ENCODE results near the gene BABAM1. TPM values are rescaled to one million over a fixed set of nuclear protein-coding genes. Genes with fewer than 3 reads are reported as not detected.

Gene BABAM1
- total and polyA plus RNA-seq, 9 donors, result 37.4 to 99.1 (median 57.9) TPM

GRCh38 chr19:17255150-17255621 is 12.1 kb upstream of the BABAM1 start:
- no peaks in the 10 kb centered on the region for H3K4me1 ChIP-seq (ENCODE audit: insufficient read depth)
- no peak overlapping the region for H3K4me3 ChIP-seq
- TF ChIP-seq CTCF (IDR thresholded peaks at IDR 0.05), result no peak
- no peak for TF ChIP-seq POLR2A (IDR thresholded peaks at IDR 0.05)
- TF ChIP-seq EP300 (IDR thresholded peaks at IDR 0.05), result no peak
- no peaks in the 10 kb centered on the region for H3K36me3 ChIP-seq
- 58 to 68% (median 65%) methylated on average over 18 of the region's 18 CpGs for WGBS, 3 donors
- H3K9me3 ChIP-seq, result no peaks in the 10 kb centered on the region
- H3K27me3 ChIP-seq, result no peaks in the 10 kb centered on the region
- no peak overlapping the region for H3K27ac ChIP-seq
- no peak for DNase-seq
- intact Hi-C loops (cut with DNase I), result no loop called here

- no peaks in the 10 kb centered on the region for H3K4me1 ChIP-seq (ENCODE audit: insufficient read depth)
- no peaks in the 10 kb centered on the region for H3K36me3 ChIP-seq
- H3K9me3 ChIP-seq, result no peaks in the 10 kb centered on the region
- H3K27me3 ChIP-seq, result no peaks in the 10 kb centered on the region
- H3K4me3 ChIP-seq, result no peak overlapping the region
- 72 to 76% (median 73%) methylated on average over 3 of the region's 3 CpGs for WGBS, 3 donors
- DNase-seq, result no peak
- no peak overlapping the region for H3K27ac ChIP-seq
- TF ChIP-seq CTCF (IDR thresholded peaks at IDR 0.05) (no peak), POLR2A (IDR thresholded peaks at IDR 0.05) (no peak), EP300 (IDR thresholded peaks at IDR 0.05) (no peak)
- intact Hi-C loops (cut with DNase I), result no loop called here
Observed at GRCh38 chr19:17256130-17256529, 11.1 kb upstream of the BABAM1 start.

GRCh38 chr19:17259118-17259780 is 8.0 kb upstream of the BABAM1 start:
- TF ChIP-seq EP300 (IDR thresholded peaks at IDR 0.05) (no peak), CTCF (IDR thresholded peaks at IDR 0.05) (no peak), POLR2A (IDR thresholded peaks at IDR 0.05) (no peak)
- intact Hi-C loops (cut with DNase I), result no loop called here
- Histone ChIP-seq H3K9me3 (no peaks in the 10 kb centered on the region), H3K4me3 (no peak overlapping the region), H3K36me3 (no peaks in the 10 kb centered on the region), H3K4me1 (ENCODE audit: insufficient read depth) (no peaks in the 10 kb centered on the region), H3K27ac (no peak overlapping the region), H3K27me3 (no peaks in the 10 kb centered on the region)
- DNase-seq, result no peak
- 88 to 92% (median 91%) methylated on average over 9 of the region's 9 CpGs for WGBS, 3 donors

DNA sequence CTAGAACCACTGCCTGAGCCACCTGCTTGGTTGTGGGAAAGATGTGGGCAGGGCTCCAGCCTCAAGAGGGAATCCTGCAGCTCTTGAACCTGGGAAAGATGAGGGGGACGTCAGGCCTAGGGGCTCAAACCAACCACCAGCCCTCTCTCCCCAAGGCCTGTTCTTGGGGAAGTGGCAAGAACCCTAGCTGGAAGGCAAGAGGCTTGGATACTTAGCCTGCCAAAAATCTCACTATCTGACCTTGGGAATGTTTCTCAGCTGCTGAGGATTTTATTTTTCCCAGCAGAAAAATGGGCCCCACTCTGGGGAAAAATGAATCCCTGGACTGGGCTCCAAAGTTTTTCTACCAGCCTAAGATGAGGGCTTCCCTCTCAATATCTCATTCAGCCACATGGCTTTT is 7.3 kb upstream of the BABAM1 start:
- Histone ChIP-seq H3K4me3 (no peak overlapping the region), H3K27me3 (no peaks in the 10 kb centered on the region), H3K36me3 (no peaks in the 10 kb centered on the region), H3K27ac (no peak overlapping the region), H3K9me3 (no peaks in the 10 kb centered on the region), H3K4me1 (ENCODE audit: insufficient read depth) (no peaks in the 10 kb centered on the region)
- no peak for DNase-seq
- no peak for TF ChIP-seq CTCF (IDR thresholded peaks at IDR 0.05)
- no peak for TF ChIP-seq POLR2A (IDR thresholded peaks at IDR 0.05)
- no peak for TF ChIP-seq EP300 (IDR thresholded peaks at IDR 0.05)
- 14 to 58% (median 43%) methylated on average over 1 of the region's 1 CpG for WGBS, 3 donors
- intact Hi-C loops (cut with DNase I), result no loop called here

Measured in ovary (tissue), 9 donors.